H1 (cell line): ENCODE data around the gene IQSEC3. TPM values are rescaled to one million over a fixed set of nuclear protein-coding genes. Genes with fewer than 3 reads are reported as not detected.
"Not testable (repeated sequence)": the region's sequence is repeated elsewhere in the genome, so short reads cannot be mapped to it uniquely, and the experiment has no call there.

Experiments used
- CTCF ChIA-PET: fragments of 300-600 bp; sonication (Branson Sonifier 250); formaldehyde crosslinking; loops from one replicate; lab custom pipeline; 2021; ENCODE audit not compliant: partially characterized antibody; lab: Charles Lee
- POLR2A ChIA-PET: fragments of 300-600 bp; sonication (Branson Sonifier 250); formaldehyde crosslinking; loops from one replicate; lab custom pipeline; 2021; ENCODE audit warnings: inconsistent platforms; ENCODE audit not compliant: partially characterized antibody; lab: Charles Lee
- DNase-seq, 2 experiments: peaks; one replicate each; pipeline versions ENCODE4 v3.0.0 to v3.0.0-alpha.2; 2010 to 2022; ENCODE audit warnings: low spot score in 2 of 2, low read depth in 1 of 2, mixed read lengths in 1 of 2
- FAIRE-seq: peaks from 2 replicates; lab custom pipeline; 2011; peaks lifted over from hg19 to GRCh38; lab: Jason Lieb, UNC
- H2AFZ ChIP-seq: 2 replicates; pipeline ENCODE4 v1.8.1; 2012; ENCODE audit warnings: low read length, inconsistent platforms
- H2AK5ac ChIP-seq: 2 replicates; pipeline ENCODE4 v1.6.1; 2013; ENCODE audit warnings: low read depth, low read length
- H2BK120ac ChIP-seq: replicated peaks from 2 replicates; pipeline ENCODE3; 2013; ENCODE audit warnings: low read depth, low read length, inconsistent platforms
- H2BK12ac ChIP-seq: 2 replicates; pipeline ENCODE4 v1.6.1; 2013; ENCODE audit warnings: low read depth, low read length
- H2BK15ac ChIP-seq: 2 replicates; pipeline ENCODE4 v1.6.1; 2013; ENCODE audit warnings: low read length
- H2BK20ac ChIP-seq: 2 replicates; pipeline ENCODE4 v1.6.1; 2013; ENCODE audit warnings: low read length
- H2BK5ac ChIP-seq: 2 replicates; pipeline ENCODE4 v1.6.1; 2013; ENCODE audit warnings: low read depth, low read length
- H3K14ac ChIP-seq: 2 replicates; pipeline ENCODE4 v1.6.1; 2013; ENCODE audit warnings: inconsistent platforms; ENCODE audit not compliant: insufficient read length
- H3K18ac ChIP-seq: 2 replicates; pipeline ENCODE4 v1.6.1; 2013; ENCODE audit warnings: low read length; ENCODE audit errors: extremely low read depth
- H3K23ac ChIP-seq: 2 replicates; pipeline ENCODE4 v1.6.1; 2013; ENCODE audit warnings: inconsistent platforms; ENCODE audit not compliant: insufficient read length
- H3K23me2 ChIP-seq: 2 replicates; pipeline ENCODE4 v1.6.1; 2013; ENCODE audit warnings: low read depth, low read length
- H3K27ac ChIP-seq: 2 replicates; pipeline ENCODE4 v1.6.1; 2011; ENCODE audit warnings: low read depth, low read length, inconsistent platforms
- H3K27me3 ChIP-seq, 4 experiments: replicated peaks in 1 of 4; 1 replicate in 1 of 4; 2 replicates in 3 of 4; pipeline versions ENCODE4 v1.6.1 to v1.8.1; 2011 to 2013; ENCODE audit warnings: low read length in 3 of 4, mild to moderate bottlenecking in 3 of 4, inconsistent platforms in 2 of 4, mixed read lengths in 2 of 4, moderate library complexity in 1 of 4; ENCODE audit not compliant: control insufficient read depth in 3 of 4, insufficient read depth in 3 of 4; ENCODE audit errors: extremely low read depth in 1 of 4
- H3K36me3 ChIP-seq, 4 experiments: 2 replicates each; pipeline versions ENCODE4 v1.6.1 to v1.8.1; 2011 to 2013; ENCODE audit warnings: mild to moderate bottlenecking in 4 of 4, low read length in 3 of 4, moderate library complexity in 2 of 4, control low read depth in 1 of 4, inconsistent platforms in 1 of 4; ENCODE audit not compliant: insufficient read depth in 4 of 4, control insufficient read depth in 2 of 4
- H3K4ac ChIP-seq: replicated peaks from 2 replicates; pipeline ENCODE3; 2013; ENCODE audit warnings: low read length, low read depth, mixed read lengths, inconsistent platforms; ENCODE audit not compliant: insufficient read length
- H3K4me1 ChIP-seq, 4 experiments: replicated peaks in 1 of 4; 1 replicate in 1 of 4; 2 replicates in 3 of 4; pipeline versions ENCODE4 v1.6.1 to v1.8.1; 2011 to 2013; ENCODE audit warnings: low read length in 3 of 4, inconsistent platforms in 2 of 4, mixed read lengths in 1 of 4; ENCODE audit not compliant: insufficient read depth in 4 of 4, control insufficient read depth in 3 of 4
- H3K4me2 ChIP-seq, 2 experiments: 2 replicates each; pipeline versions ENCODE4 v1.6.1 to v1.8.1; 2011 to 2013; ENCODE audit warnings: low read depth in 2 of 2, low read length in 2 of 2, control low read depth in 1 of 2, inconsistent platforms in 1 of 2, mild to moderate bottlenecking in 1 of 2; ENCODE audit not compliant: insufficient read depth in 1 of 2
- H3K4me3 ChIP-seq, 4 experiments: fragments of 200-600, 300-600 bp in 1 of 4; sonication (generic), shearing (Covaris generic), sonication (Bioruptor Twin) in 1 of 4; 2 replicates each; pipeline versions ENCODE4 v1.5.1 to v1.8.1; 2011 to 2016; ENCODE audit warnings: low read length in 4 of 4, low read depth in 3 of 4, control low read depth in 2 of 4, inconsistent platforms in 2 of 4, mild to moderate bottlenecking in 2 of 4, mixed read lengths in 1 of 4, moderate library complexity in 1 of 4; ENCODE audit not compliant: insufficient read depth in 2 of 4; ENCODE audit errors: extremely low read depth in 1 of 4
- H3K56ac ChIP-seq: replicated peaks from 2 replicates; pipeline ENCODE3; 2013; ENCODE audit warnings: low read depth, mild to moderate bottlenecking, mixed read lengths, low read length, inconsistent platforms; ENCODE audit not compliant: insufficient read length
- H3K79me1 ChIP-seq: 2 replicates; pipeline ENCODE4 v1.6.1; 2013; ENCODE audit warnings: low read depth, low read length, control low read depth
- H3K79me2 ChIP-seq, 2 experiments: 2 replicates each; pipeline versions ENCODE4 v1.6.1 to v1.8.1; 2012 to 2013; ENCODE audit warnings: low read length in 2 of 2, mild to moderate bottlenecking in 2 of 2, inconsistent platforms in 1 of 2; ENCODE audit not compliant: insufficient read depth in 2 of 2, control insufficient read depth in 1 of 2
- H3K9ac ChIP-seq, 4 experiments: replicated peaks in 1 of 4; 1 replicate in 1 of 4; 2 replicates in 3 of 4; pipeline versions ENCODE4 v1.6.1 to v1.8.1; 2011 to 2013; ENCODE audit warnings: low read depth in 3 of 4, low read length in 3 of 4, control low read depth in 2 of 4, mild to moderate bottlenecking in 2 of 4, moderate library complexity in 2 of 4, inconsistent platforms in 1 of 4; ENCODE audit errors: extremely low read depth in 1 of 4
- H3K9me3 ChIP-seq, 2 experiments: 2 replicates each; pipeline versions ENCODE4 v1.6.1 to v1.8.1; 2012 to 2013; ENCODE audit warnings: mild to moderate bottlenecking in 2 of 2, moderate library complexity in 2 of 2, control low read depth in 1 of 2, inconsistent platforms in 1 of 2, low read depth in 1 of 2, low read length in 1 of 2, mixed read lengths in 1 of 2; ENCODE audit not compliant: insufficient read depth in 2 of 2
- H4K20me1 ChIP-seq, 2 experiments: replicated peaks in 1 of 2; 2 replicates each; pipeline versions ENCODE3 to v1.8.1; 2011 to 2013; ENCODE audit warnings: inconsistent platforms in 2 of 2, low read length in 2 of 2, mild to moderate bottlenecking in 1 of 2; ENCODE audit not compliant: insufficient read depth in 2 of 2, control insufficient read depth in 1 of 2
- H4K5ac ChIP-seq: 2 replicates; pipeline ENCODE4 v1.6.1; 2013; ENCODE audit warnings: low read length, low read depth, mixed read lengths, inconsistent platforms; ENCODE audit not compliant: insufficient read length
- H4K8ac ChIP-seq: 2 replicates; pipeline ENCODE4 v1.8.0; 2013; ENCODE audit warnings: mild to moderate bottlenecking, moderate library complexity, low read length, inconsistent platforms; ENCODE audit not compliant: insufficient read depth; ENCODE audit errors: extremely low read depth
- H4K91ac ChIP-seq: replicated peaks from 2 replicates; pipeline ENCODE3; 2013; ENCODE audit warnings: low read length, mixed read lengths, inconsistent platforms; ENCODE audit not compliant: insufficient read length
- WGBS, 2 experiments: shearing (Covaris generic) in 1 of 2; methylation state at CpG; one replicate each; pipeline versions ENCODE4 v1.1.6 to v1.1.7; 2013 to 2015; ENCODE audit warnings: low lambda C conversion rate in 2 of 2, mixed read lengths in 2 of 2, inconsistent platforms in 1 of 2, low coverage in 1 of 2, missing lambda C conversion rate in 1 of 2; ENCODE audit not compliant: insufficient replicate concordance in 2 of 2, insufficient coverage in 1 of 2, insufficient read length in 1 of 2; ENCODE audit errors: extremely low coverage in 1 of 2, missing lambda C conversion rate in 1 of 2; 5-methylcytosine and 5-hydroxymethylcytosine counted together
- polyA plus RNA-seq, 7 experiments: library from polyadenylated mRNA; depleted of rRNA in 3 of 7; stranded (reverse) in 5 of 7; unstranded in 2 of 7; fragments of >200 nt in 5 of 7; fragments of 200-250 nt in 2 of 7; gene quantifications; 1 replicate in 5 of 7; 2 replicates in 1 of 7; 4 replicates in 1 of 7; pipeline versions ENCODE4 v1.2.1 to v1.2.3, GENCODE V29; 2011 to 2013; ENCODE audit warnings: missing spikeins in 2 of 7, mixed read lengths in 2 of 7
- total RNA-seq: library from RNA; stranded (reverse); fragmentation: NEBNext Ultra II Directional; extraction: Animal tissue kit (Norgen Biotek cat#: 25700); gene quantifications from 2 replicates; pipeline ENCODE4 v1.2.1, GENCODE V29; 2021

Gene IQSEC3
- total and polyA plus RNA-seq, 2 of the 8 experiments (the other 6 are each of a cell fraction or from before 2014, with no cell fraction given): 1.2 to 3.1 TPM

- H3K9ac ChIP-seq: not testable (repeated sequence)
These were observed 20.6 kb upstream of the IQSEC3 start for GRCh38 chr12:45991-46358.

DNA sequence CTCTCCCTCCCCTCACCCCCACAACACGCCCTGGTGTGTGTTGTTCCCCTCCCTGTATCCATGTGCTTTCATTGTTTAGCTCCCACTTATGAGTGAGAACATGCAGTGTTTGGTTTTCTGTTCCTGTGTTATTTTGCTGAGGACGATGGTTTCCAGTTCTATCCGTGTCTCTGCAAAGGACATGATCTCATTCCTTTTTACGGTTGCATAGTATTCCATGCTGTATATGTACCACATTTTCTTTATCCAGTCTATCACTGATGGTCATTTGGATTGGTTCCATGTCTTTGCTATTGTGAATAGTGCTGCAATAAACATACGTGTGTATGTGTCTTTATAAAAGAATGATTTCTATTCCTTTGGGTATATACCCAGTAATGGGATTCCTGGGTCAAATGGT, 20.0 kb upstream of the IQSEC3 start:
- H3K14ac ChIP-seq, H2AK5ac ChIP-seq: not testable (repeated sequence)

More at GRCh38 chr12:45991-46358, 20.6 kb upstream of the IQSEC3 start:
- not testable (repeated sequence) for H4K20me1 ChIP-seq, H3K27ac ChIP-seq, H3K18ac ChIP-seq, H3K79me1 ChIP-seq, H4K5ac ChIP-seq, H4K8ac ChIP-seq, H3K4me3 ChIP-seq, H2BK120ac ChIP-seq, H3K4me2 ChIP-seq, DNase-seq, H3K36me3 ChIP-seq, H3K27me3 ChIP-seq, H3K23me2 ChIP-seq, H3K4ac ChIP-seq, H4K91ac ChIP-seq, H2BK15ac ChIP-seq, H3K9me3 ChIP-seq, H3K23ac ChIP-seq, H3K14ac ChIP-seq, H2BK20ac ChIP-seq, H2BK12ac ChIP-seq, H2BK5ac ChIP-seq, H3K79me2 ChIP-seq, H3K4me1 ChIP-seq, H2AK5ac ChIP-seq, H2AFZ ChIP-seq, FAIRE-seq, H3K56ac ChIP-seq
- POLR2A ChIA-PET: interaction anchor here (0.6 kb wide), 1 partner anchor 714 kb away, joined by 4 read pairs; no protein-coding TSS in a partner anchor
- WGBS, 2 experiments: 92% methylated on average over 3 of the region's 5 CpGs; no CpG with 5 or more reads in 1 of the 2 experiments
- CTCF ChIA-PET: interaction anchor here (0.7 to 1.0 kb wide), 2 partner anchors 7 to 9 kb away, joined by 3 read pairs; no protein-coding TSS in a partner anchor

More for the DNA sequence above, 20.0 kb upstream of the IQSEC3 start:
- H2BK5ac ChIP-seq, H4K8ac ChIP-seq, DNase-seq, H3K36me3 ChIP-seq, H4K20me1 ChIP-seq, H3K27ac ChIP-seq, H3K9ac ChIP-seq, H3K4me3 ChIP-seq, POLR2A ChIA-PET, H3K4me1 ChIP-seq, FAIRE-seq, H3K79me2 ChIP-seq, H2BK15ac ChIP-seq, H3K23me2 ChIP-seq, CTCF ChIA-PET, H3K79me1 ChIP-seq, H3K4ac ChIP-seq, H2BK20ac ChIP-seq, H3K9me3 ChIP-seq, H3K18ac ChIP-seq, H3K4me2 ChIP-seq, H4K91ac ChIP-seq, H2AFZ ChIP-seq, H3K27me3 ChIP-seq, H2BK120ac ChIP-seq, H4K5ac ChIP-seq, H3K23ac ChIP-seq, H3K56ac ChIP-seq, H2BK12ac ChIP-seq: not testable (repeated sequence)
- WGBS, 2 experiments: 79% methylated on average over 5 of the region's 5 CpGs; no CpG with 5 or more reads in 1 of the 2 experiments
